HG02678 (cell line): ENCODE measurements around the gene PDE4B.

Source experiments
- ATAC-seq: cut with Tn5 transposase; IDR thresholded peaks from one replicate; pipeline ENCODE4 v1.9.1; 2021; ENCODE audit warnings: mild to moderate bottlenecking, moderate library complexity; ENCODE audit not compliant: unreplicated experiment

PDE4B gene

DNA sequence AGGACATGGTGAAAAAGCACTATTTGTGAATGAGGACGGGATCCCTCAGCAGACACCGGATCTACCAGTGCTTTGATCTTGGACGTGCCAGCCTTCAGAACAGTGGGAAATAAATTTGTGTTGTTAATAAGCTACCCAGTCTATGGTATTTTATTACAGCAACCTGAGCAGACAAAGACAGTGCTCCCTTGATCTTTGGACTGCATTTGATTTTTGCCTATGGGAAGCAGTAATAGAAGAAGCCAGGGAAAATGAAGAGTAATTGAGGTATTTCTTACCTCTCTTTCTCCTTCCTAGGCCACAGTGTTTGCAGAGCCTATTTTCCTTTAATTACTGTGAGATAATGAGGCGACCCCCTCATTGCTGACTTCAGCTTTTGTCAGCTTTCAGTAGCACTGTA lies 87.9 kb downstream of the PDE4B start:
- ATAC-seq = no peak

DNA sequence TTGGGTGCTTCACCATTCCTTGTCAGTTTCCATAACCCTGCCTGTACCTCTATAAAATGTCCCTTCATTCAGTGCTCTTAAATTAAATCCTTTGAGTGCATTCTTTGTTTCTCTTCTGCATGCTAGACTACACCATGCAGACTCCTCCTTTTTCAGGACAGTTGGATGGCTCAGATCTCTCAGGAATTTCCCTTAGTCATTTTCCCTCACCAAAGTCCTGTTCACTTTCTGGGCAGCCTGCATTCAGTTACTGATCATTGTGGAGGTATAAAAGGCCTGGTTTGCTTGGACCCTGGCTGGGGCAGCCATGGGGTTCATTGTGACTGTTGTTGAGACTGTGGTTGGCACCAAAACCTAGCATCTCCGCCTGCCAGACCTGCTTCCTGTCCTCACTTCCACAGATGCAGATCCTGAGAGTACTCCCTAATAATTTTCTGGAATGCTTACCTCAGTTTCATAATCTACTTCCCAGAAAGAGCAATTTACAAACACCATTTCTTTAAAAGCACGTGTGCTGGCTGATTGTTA lies 88.4 kb downstream of the PDE4B start:
- no peak for ATAC-seq

GRCh38 chr1:65882076-65882475 lies 89.4 kb downstream of the PDE4B start:
- no peak for ATAC-seq

- no peak for ATAC-seq
These were observed 96.7 kb downstream of the PDE4B start for GRCh38 chr1:65889441-65889840.

GRCh38 chr1:65890201-65890843 lies 97.6 kb downstream of the PDE4B start:
- no peak for ATAC-seq

DNA sequence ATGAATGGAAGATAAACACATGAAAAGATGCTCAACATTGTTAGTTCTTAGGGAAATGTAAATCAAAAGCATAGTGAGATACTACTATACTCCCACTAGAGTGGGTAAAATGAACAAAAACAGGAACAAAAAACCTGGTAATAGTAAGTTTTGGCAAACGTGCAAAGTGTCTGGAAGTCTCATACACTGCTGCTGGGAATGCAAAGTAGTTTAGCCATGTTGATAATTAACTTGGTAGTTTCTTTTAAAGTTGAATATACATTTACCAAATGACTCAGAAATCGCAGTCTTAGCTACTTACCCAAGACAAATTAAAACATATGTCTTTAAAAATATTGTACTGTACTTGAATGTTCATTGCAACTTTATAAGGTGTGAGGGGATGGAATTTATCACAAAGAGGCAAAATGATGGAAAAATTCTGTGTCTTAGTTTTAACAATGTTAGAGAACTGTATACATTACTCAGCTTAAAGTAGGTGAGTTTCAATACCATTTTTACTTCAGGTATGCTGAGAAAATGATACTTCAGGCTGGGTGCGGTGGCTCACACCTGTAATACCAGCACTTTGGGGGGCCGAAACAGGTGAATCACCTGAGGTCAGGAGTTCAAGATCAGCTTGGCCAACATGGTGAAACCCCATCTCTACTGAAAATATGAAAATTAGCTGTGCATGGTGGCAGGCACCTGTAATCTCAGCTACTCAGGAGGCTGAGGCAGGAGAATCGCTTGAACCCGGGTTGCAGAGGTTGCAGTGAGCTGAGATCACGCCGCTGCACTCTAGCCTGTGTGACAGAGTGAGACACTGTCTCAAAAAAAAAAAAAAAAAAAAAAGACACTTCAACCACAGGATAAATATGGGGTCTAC lies 102.3 kb downstream of the PDE4B start:
- ATAC-seq = peak; percentile 88

GRCh38 chr1:65896721-65897120 lies 104.0 kb downstream of the PDE4B start:
- no peak for ATAC-seq

DNA sequence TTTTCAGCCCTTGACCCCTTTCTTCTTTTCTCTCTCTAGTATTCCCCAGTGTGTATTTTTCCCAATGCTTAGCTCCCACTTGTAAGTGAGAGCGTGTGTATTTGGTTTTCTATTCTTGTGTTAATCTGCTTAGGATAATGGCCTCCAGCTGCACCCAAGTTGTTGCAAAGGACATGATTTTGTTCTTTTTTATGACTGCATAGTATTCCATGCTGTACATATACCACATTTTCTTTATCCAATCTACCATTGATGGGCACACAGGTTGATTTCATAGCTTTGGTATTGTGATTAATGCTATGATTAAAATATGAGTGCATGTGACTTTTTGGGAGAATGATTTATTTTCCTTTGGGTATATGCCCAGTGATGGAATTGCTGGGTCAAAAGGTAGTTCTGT lies 104.8 kb downstream of the PDE4B start:
- ATAC-seq = no peak

DNA sequence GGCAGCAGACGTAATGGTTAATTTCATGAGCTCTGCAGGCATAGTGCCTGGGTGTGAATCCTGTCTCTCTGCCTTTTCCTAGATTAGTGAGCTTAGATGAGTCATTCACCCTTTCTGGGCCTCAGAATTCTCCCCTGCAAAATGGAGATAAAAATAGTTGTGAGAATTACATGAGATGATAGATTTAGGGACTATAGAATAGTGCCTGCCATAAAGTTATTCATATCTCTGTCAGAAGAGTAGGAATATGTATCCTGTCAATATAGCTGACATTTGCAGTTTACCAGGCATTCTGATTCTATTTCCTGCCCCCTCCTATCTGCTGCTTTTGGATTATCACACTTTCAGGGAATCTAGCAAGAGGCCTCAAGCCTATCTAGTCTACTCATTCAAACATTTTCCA lies 112.0 kb downstream of the PDE4B start:
- ATAC-seq = no peak

DNA sequence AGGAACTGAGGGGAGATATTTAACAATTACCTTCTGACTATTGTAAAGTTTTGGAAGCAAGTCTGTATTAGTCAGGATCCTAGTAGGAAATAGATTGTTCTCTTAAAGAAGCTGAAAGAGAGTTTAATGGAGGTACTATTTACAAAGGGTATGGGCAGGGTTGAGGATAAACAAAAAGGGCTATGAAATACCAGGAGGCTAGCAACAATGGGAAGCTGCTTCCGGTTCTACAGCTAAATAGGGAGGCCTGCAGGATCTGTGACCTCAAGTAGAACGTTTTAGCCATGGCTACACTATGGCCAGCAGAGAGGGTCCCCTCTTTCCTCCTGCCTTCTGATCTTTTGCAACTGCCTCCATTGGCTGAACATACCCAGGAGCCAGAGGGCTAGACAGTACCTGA lies 117.7 kb downstream of the PDE4B start:
- ATAC-seq = no peak

GRCh38 chr1:65911679-65912078 lies 119.0 kb downstream of the PDE4B start:
- no peak for ATAC-seq

DNA sequence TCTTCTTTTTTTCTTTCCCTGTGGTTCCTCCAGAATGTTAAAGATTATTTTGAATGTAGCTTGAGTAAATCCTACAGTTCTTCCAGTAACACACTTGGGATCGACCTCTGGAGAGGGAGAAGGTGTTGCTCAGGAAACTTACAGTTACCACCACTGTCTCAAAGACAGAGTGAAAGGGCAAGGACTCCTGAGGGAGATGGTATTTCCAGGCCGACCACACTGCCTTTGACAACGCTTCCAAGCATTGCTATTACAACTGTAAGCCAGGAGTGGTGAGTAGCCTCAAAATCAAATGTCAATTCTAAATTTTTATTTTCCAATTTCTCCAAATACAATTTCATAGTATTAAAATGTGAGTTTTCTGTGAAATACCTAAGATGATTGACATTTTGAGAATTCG lies 125.9 kb downstream of the PDE4B start:
- no peak for ATAC-seq

- no peak for ATAC-seq
These were observed 128.8 kb downstream of the PDE4B start for GRCh38 chr1:65921446-65921845.

DNA sequence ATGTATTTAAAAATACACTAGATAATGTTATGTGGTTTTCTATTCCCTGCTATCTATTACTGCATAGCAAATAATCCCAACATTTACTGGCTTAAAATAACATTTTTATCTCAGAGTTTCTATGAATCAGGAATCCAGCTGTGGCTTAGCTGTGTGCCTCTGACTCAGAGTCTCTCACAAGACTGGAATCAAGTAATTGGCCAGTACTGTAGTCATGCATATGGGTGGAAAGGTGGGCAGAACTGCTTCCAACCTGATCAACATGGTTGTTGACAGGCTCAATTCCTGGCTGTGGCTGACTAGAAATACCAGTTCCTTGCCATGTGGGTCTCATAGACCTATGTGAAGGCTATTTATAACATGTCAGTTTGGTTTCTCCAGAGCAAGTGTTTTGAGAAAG lies 131.8 kb downstream of the PDE4B start:
- no peak for ATAC-seq

GRCh38 chr1:65938506-65938905 lies 145.8 kb downstream of the PDE4B start:
- ATAC-seq = no peak

DNA sequence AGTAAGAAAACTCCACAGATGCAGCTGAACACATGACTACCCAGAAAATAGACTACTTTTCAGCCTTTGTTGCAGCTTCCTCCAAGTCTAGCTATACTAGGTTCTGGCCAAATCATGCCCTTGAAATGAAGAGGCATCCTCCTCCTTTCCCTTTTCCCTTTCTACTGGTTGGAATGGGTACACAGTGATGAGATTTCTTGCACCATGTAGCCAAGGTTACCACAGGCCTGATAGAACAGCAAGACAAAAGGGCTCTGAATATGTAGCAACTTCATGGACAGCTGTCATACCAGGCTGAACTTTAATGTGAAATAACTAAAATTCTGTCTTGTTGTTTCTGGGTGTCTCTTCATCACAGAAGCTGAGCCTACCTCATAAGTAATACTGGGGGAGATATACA lies 146.5 kb downstream of the PDE4B start:
- no peak for ATAC-seq

GRCh38 chr1:65939636-65940035 lies 146.9 kb downstream of the PDE4B start:
- ATAC-seq = no peak

DNA sequence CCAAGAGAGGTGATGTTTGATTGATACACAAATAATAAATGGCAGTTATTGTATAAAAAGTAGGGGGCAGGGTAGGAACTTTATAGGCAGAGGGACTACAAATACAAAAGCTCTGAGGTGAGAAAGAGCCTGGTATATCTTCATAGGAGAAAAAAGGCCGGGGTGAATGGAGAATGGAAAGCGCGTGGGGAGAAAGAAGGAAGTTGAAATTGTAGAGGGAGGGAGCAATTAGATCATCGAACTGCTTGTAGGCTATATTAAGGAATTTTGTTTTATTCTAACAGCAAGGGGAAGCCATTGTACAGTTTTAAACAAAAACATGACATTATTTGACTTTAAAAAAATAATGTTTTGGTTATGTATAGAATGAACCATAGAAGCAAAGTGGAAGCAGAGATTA lies 147.4 kb downstream of the PDE4B start:
- ATAC-seq = no peak

DNA sequence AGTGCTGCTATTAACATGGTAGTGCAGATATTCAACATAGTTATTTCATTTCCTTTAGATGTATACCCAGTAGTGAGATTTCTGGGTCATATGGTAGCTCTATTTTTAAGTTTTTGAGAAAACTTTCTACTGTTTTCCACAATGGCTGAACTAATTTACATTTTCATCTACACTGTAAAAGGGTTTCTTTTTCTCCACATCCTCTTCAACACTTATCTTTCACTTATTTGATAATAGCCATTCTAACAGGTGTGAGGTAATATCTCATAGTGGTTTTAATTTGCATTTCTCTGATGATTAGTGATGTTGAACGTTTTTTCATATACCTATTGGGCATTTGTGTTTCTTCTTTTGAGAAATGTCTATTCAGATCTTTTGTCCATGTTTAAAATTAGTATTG lies 149.8 kb downstream of the PDE4B start:
- ATAC-seq = peak; percentile 50

- no peak for ATAC-seq
These were observed 153.7 kb downstream of the PDE4B start for GRCh38 chr1:65946376-65946775.

DNA sequence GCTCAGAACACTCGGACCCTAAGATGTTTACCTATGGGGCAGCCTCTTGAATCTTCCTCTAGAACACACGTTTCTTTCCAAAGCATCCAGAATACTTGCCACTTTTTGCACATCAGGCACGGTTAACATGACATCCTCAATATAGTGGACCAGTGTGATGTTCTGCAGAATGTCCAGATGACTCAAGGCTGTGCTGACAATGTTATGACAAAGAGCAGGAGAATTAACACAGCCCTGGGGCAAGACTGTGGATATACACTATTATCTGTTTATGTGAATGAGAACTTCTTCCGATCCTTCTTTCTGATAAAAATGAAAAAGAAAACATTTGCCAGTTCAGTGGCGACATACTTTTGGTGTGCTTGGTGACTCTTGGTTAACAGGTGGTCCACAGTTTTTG lies 154.3 kb downstream of the PDE4B start:
- no peak for ATAC-seq

- no peak for ATAC-seq
These were observed 156.0 kb downstream of the PDE4B start for GRCh38 chr1:65948609-65949229.
